Activated CD8-positive, alpha-beta T cell treated with anti-CD3 and anti-CD28 coated beads for 36 hours (primary cell): ENCODE results near the gene OR2T10. TPM values are rescaled to one million over a fixed set of nuclear protein-coding genes. Genes with fewer than 3 reads are reported as not detected.

Experiments used
- ATAC-seq: fragments of 200-7000 bp; cut with Tn5 transposase; one replicate; pipeline ENCODE4 v1.10.0; 2021; ENCODE audit warnings: mild to moderate bottlenecking, moderate library complexity
- CTCF ChIA-PET: fragments of 350-600 bp; sonication (Branson Sonifier 250); formaldehyde crosslinking; loops from one replicate; lab custom pipeline; 2021; ENCODE audit warnings: antibody characterized with exemption; lab: Charles Lee
- POLR2A ChIA-PET: fragments of 350-600 bp; sonication (Branson Sonifier 250); formaldehyde crosslinking; loops from one replicate; lab custom pipeline; 2021; ENCODE audit warnings: antibody characterized with exemption; lab: Charles Lee
- DNase-seq: peaks from one replicate; pipeline ENCODE4 v3.0.0-alpha.2; 2020
- H3K27ac Mint-ChIP-seq: one replicate; pipeline ENCODE4 v1.8.0; 2021; ENCODE audit warnings: mild to moderate bottlenecking, mixed read lengths
- H3K27me3 Mint-ChIP-seq: one replicate; pipeline ENCODE4 v1.8.0; 2021; ENCODE audit warnings: mixed read lengths
- H3K36me3 Mint-ChIP-seq: one replicate; pipeline ENCODE4 v1.8.0; 2021; ENCODE audit warnings: low read depth, mixed read lengths
- H3K4me1 Mint-ChIP-seq: one replicate; pipeline ENCODE4 v1.8.0; 2021; ENCODE audit warnings: low read depth, mixed read lengths
- H3K4me3 Mint-ChIP-seq: one replicate; pipeline ENCODE4 v1.8.0; 2021; ENCODE audit warnings: mild to moderate bottlenecking, moderate library complexity, mixed read lengths
- H3K9me3 Mint-ChIP-seq: one replicate; pipeline ENCODE4 v1.8.0; 2021; ENCODE audit warnings: mixed read lengths
- intact Hi-C: fragments of 100-400 bp; cut with micrococcal nuclease; formaldehyde crosslinking; loops from one replicate; pipeline ENCODE4 v1.10.0; 2022
- total RNA-seq, 2 experiments: library from RNA; stranded (reverse); gene quantifications; one replicate each; pipeline ENCODE4 v1.2.3, GENCODE V29; 2021
- TF ChIP-seq, protein P1 (sequence below): fragments of 200-600 bp; IDR thresholded peaks from one replicate; pipeline ENCODE4 v1.8.0; 2022; ENCODE audit warnings: antibody characterized with exemption, mild to moderate bottlenecking

OR2T10 gene
- total RNA-seq, 2 experiments from 2014 or later: not detected

DNA sequence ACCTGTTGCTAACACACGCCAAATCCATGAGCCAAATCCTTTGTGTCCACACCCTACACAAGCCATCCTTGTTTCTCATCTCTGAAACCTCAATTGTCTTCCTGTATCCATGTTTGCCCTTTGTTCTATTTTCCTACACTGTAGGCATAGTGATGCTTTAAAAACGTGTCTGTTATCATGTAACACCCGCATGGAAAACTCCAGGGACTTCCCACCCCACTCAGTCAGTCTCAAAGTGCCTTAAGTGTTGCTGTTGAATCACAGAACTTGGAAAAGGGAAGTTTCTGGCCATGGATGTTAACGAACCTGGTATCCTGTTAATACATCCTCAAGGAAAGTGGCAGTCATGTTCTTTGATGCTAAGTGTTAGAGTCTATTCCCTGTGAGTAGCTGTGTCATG lies 27.7 kb upstream of the OR2T10 start:
- ATAC-seq (no peak), DNase-seq (no peak)
- CTCF ChIA-PET: interaction anchor here (0.8 to 1.1 kb wide), 4 partner anchors 11 to 72 kb away, joined by 3 to 4 read pairs (median 4); no protein-coding TSS in a partner anchor
- intact Hi-C loops: no loop called here
- peaks cover 2% of the 10 kb centered on the region for H3K27me3 Mint-ChIP-seq
- no peaks in the 10 kb centered on the region for H3K4me1 Mint-ChIP-seq
- POLR2A ChIA-PET: no interaction called here
- TF ChIP-seq, protein P1, sequence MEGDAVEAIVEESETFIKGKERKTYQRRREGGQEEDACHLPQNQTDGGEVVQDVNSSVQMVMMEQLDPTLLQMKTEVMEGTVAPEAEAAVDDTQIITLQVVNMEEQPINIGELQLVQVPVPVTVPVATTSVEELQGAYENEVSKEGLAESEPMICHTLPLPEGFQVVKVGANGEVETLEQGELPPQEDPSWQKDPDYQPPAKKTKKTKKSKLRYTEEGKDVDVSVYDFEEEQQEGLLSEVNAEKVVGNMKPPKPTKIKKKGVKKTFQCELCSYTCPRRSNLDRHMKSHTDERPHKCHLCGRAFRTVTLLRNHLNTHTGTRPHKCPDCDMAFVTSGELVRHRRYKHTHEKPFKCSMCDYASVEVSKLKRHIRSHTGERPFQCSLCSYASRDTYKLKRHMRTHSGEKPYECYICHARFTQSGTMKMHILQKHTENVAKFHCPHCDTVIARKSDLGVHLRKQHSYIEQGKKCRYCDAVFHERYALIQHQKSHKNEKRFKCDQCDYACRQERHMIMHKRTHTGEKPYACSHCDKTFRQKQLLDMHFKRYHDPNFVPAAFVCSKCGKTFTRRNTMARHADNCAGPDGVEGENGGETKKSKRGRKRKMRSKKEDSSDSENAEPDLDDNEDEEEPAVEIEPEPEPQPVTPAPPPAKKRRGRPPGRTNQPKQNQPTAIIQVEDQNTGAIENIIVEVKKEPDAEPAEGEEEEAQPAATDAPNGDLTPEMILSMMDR: no peak
- H3K36me3 Mint-ChIP-seq: no peaks in the 10 kb centered on the region
- no peak overlapping the region for H3K4me3 Mint-ChIP-seq
- no peak overlapping the region for H3K27ac Mint-ChIP-seq
- H3K9me3 Mint-ChIP-seq: no peaks in the 10 kb centered on the region

DNA sequence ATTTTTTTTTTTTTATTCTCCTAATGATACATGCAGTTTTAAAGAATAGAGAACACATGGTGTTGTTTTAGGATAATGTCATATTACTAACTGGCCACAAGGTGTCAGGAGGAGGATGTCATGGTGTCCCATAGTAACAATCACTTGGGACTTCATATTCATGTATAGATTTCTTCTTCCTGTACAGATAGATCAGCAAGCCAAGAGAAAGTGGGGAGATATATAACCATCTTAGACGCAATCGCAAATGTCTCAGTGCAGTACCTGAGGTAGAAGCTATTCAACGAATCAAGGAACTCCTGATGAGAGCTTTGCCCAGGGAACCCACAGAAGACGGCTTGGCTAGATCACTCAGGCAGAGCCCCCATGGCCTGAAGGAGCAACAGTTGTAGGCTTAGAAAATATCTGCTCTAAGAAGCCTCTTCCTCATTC lies 25.1 kb upstream of the OR2T10 start:
- Mint-ChIP-seq H3K4me3 (no peak overlapping the region), H3K27ac (no peak overlapping the region), H3K27me3 (no peaks in the 10 kb centered on the region), H3K4me1 (peaks cover 2% of the 10 kb centered on the region), H3K9me3 (no peaks in the 10 kb centered on the region), H3K36me3 (no peaks in the 10 kb centered on the region)
- POLR2A ChIA-PET: no interaction called here
- CTCF ChIA-PET: interaction anchor here (0.7 to 6.9 kb wide), 9 partner anchors 9 to 706 kb away, joined by 3 to 89 read pairs (median 5); no protein-coding TSS in a partner anchor
- DNase-seq: no peak
- peak; percentile 92 for ATAC-seq
- intact Hi-C loops: loop anchor here (2.0 to 5.0 kb wide), 2 partner anchors 65 to 182 kb away; no protein-coding TSS in a partner anchor
- TF ChIP-seq, protein P1: peak; percentile 70

DNA sequence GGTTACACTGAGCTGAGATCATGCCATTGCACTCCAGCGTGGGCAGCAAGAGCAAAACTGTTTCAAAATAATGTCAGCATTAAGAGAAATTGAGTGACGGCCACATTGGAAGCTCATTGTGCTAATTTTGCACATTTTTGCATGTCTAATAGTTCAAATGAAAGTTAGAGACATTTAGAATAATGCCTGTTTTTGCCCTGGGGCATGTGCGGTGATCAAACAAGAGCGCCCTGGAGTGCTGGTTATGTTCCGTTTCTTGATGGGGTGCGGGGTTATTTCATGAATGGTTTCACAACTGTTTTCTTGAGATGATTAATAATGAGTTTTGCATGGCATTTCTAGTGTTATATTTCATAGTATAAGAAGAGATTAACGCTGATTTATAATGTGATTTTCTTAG lies 24.3 kb upstream of the OR2T10 start:
- POLR2A ChIA-PET: interaction anchor here (0.6 kb wide), 1 partner anchor 137 kb away, joined by 3 read pairs; no protein-coding TSS in a partner anchor
- peaks cover 2% of the 10 kb centered on the region for H3K4me1 Mint-ChIP-seq

DNA sequence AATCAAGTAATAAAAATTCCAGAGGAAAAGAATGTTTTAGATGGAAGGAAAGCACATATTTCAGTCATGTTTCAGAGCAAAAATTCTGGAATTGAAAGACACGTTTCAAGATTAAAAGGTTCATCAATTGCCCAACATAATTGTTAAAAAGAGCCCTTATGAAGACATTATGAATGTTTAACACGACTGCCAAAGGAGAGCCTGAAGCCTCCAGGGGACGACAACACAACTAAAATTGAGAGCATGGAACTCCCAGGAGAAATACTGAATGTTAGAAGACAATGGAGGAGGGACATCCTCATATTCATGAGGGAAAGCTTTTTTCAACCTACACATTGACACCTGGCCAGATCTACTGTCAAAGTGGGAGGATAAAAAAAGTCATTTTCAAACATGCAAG lies 21.4 kb upstream of the OR2T10 start:
- Mint-ChIP-seq H3K36me3 (no peaks in the 10 kb centered on the region), H3K27ac (no peak overlapping the region), H3K4me1 (peaks cover 9% of the 10 kb centered on the region), H3K4me3 (no peak overlapping the region), H3K9me3 (peaks cover 2% of the 10 kb centered on the region), H3K27me3 (no peaks in the 10 kb centered on the region)
- CTCF ChIA-PET: interaction anchor here (0.5 to 6.9 kb wide), 4 partner anchors 10 to 266 kb away, joined by 3 to 89 read pairs (median 4); no protein-coding TSS in a partner anchor
- ATAC-seq: no peak
- TF ChIP-seq, protein P1: peak; percentile 79
- peak; percentile 77 for DNase-seq
- intact Hi-C loops: loop anchor here (5.0 kb wide), 1 partner anchor 217 kb away; the partner anchor contains the start of gene OR2T1
- POLR2A ChIA-PET: no interaction called here

More for the DNA sequence above, 24.3 kb upstream of the OR2T10 start:
- TF ChIP-seq, protein P1: no peak
- H3K27me3 Mint-ChIP-seq: no peaks in the 10 kb centered on the region
- ATAC-seq (no peak), DNase-seq (no peak)
- no peaks in the 10 kb centered on the region for H3K9me3 Mint-ChIP-seq
- intact Hi-C loops: loop anchor here (2.0 to 5.0 kb wide), 2 partner anchors 66 to 183 kb away; no protein-coding TSS in a partner anchor
- CTCF ChIA-PET: interaction anchor here (0.7 to 6.9 kb wide), 12 partner anchors 9 to 706 kb away, joined by 3 to 89 read pairs (median 3); partner anchors contain the start of gene SH3BP5L
- no peaks in the 10 kb centered on the region for H3K36me3 Mint-ChIP-seq
- H3K27ac Mint-ChIP-seq: no peak overlapping the region
- no peak overlapping the region for H3K4me3 Mint-ChIP-seq

GRCh38 chr1:248618119-248618518 lies 20.6 kb upstream of the OR2T10 start:
- Mint-ChIP-seq H3K27me3 (no peaks in the 10 kb centered on the region), H3K27ac (no peak overlapping the region), H3K4me1 (peaks cover 17% of the 10 kb centered on the region), H3K9me3 (peaks cover 2% of the 10 kb centered on the region), H3K36me3 (no peaks in the 10 kb centered on the region), H3K4me3 (no peak overlapping the region)
- ChIA-PET CTCF (interaction anchor here (6.9 kb wide), 1 partner anchor 189 kb away, joined by 89 read pairs; no protein-coding TSS in a partner anchor), POLR2A (no interaction called here)
- DNase-seq: no peak
- ATAC-seq: no peak
- TF ChIP-seq, protein P1: no peak
- intact Hi-C loops: loop anchor here (5.0 kb wide), 1 partner anchor 216 kb away; the partner anchor contains the start of gene OR2T1
